NCI-H2227 (cell line): ENCODE data around the gene CATSPERD.

Source experiments
- DNase-seq: peaks from one replicate; lab custom pipeline; 2025; ENCODE audit not compliant: unreplicated experiment; lab: John Stamatoyannopoulos, UW

Gene CATSPERD

GRCh38 chr19:5823579-5824281, 103.3 kb downstream of the CATSPERD start:
- no peak for DNase-seq

- no peak for DNase-seq
Measured at GRCh38 chr19:5824751-5825150, 104.3 kb downstream of the CATSPERD start.

DNA sequence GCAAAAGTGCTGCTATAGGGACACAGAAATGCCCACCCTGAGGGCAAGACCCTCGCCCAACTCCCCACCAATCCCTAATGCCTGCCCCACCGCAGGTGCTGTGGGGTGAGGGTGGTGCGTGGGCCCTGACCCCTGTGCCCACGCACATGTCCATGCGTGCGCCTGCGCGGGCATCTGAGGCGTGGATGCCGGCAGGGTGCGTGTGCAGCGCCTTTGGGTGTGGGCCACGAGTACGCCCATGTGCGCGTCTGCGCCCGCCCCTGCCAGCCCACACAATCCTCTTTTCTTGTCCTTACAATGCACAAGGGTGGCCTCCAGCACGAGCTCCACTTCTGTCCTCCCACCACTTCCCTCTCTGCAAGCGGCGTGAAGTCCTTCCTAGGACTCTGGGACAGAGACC, 104.7 kb downstream of the CATSPERD start:
- DNase-seq: no peak

- peak; percentile 71 for DNase-seq
Measured at GRCh38 chr19:5826531-5827341, 106.3 kb downstream of the CATSPERD start.

- no peak for DNase-seq
Measured at GRCh38 chr19:5827342-5827890, 107.0 kb downstream of the CATSPERD start.

DNA sequence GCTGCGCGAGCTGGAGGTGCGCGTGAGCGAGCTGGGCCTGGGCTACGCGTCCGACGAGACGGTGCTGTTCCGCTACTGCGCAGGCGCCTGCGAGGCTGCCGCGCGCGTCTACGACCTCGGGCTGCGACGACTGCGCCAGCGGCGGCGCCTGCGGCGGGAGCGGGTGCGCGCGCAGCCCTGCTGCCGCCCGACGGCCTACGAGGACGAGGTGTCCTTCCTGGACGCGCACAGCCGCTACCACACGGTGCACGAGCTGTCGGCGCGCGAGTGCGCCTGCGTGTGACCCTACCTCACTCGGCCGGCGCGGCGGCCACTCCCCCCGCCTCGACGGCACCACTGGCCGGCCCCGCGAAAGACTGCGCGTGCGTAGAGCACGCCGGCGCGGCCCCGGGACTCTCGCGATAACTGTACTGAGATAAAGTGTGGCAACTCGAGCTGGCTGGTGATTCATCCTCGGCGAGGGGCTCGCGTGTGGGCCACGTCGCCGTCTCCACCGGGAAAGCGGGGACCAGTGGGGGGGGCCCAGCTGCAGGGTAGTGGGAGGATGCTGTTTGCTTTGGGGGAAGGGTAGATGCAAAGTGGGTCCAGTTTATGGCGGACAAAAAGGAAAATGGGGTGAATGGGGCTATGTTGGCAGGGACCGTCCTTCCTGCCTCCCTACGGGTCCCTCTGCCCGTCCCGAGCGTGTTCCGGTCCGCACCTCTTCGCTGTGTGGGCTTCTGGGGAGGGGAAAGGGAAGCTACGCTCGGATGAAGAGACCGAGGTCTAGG, 107.6 kb downstream of the CATSPERD start:
- peak; percentile 97 for DNase-seq
